ENCODE measurements around the gene VMP1. TPM values are rescaled to one million over a fixed set of nuclear protein-coding genes. Genes with fewer than 3 reads are reported as not detected.
"Not testable (repeated sequence)": the region's sequence is repeated elsewhere in the genome, so short reads cannot be mapped to it uniquely, and the experiment has no call there.

VMP1 gene
- total and polyA plus RNA-seq, 4 experiments from 2014 or later: 52.9 to 113 (median 93.5) TPM

GRCh38 chr17:59752446-59752845, 45.0 kb downstream of the VMP1 start:
- H3K4me3 ChIP-seq (ENCODE audit: low read length in 2 of 2): no peak overlapping the region

GRCh38 chr17:59752922-59753321, 45.5 kb downstream of the VMP1 start:
- CTCF ChIA-PET (ENCODE audit: partially characterized antibody): interaction anchor here (0.7 to 10.5 kb wide), 19 partner anchors 10 to 291 kb away, joined by 3 to 132 read pairs (median 11); partner anchors contain the start of genes PTRH2, RNFT1, RPS6KB1 and TUBD1
- Mint-ChIP-seq H3K4me3 (no peak overlapping the region), H3K27me3 (no peaks in the 10 kb centered on the region), H3K36me3 (peaks cover 2 to 5% of the 10 kb centered on the region in 2 donors), H3K4me1 (peaks cover 19 to 38% (median 25%) of the 10 kb centered on the region in 4 donors), H3K9me3 (no peaks in the 10 kb centered on the region), H3K27ac (peak overlapping the region in 1 of 7 donors; percentile 51)
- H3K27me3 ChIP-seq (ENCODE audit: insufficient read depth, low read length): no peaks in the 10 kb centered on the region
- no peak overlapping the region for H3K4me3 ChIP-seq (ENCODE audit: low read length in 2 of 2)
- DNase-seq: no peak
- no peak overlapping the region for H3K27ac ChIP-seq (ENCODE audit: low read depth, low read length)
- intact Hi-C loops (cut with micrococcal nuclease): loop anchor here (1.0 to 2.0 kb wide), 6 partner anchors 9 to 160 kb away; partner anchors contain the start of gene RPS6KB1
- POLR2A ChIA-PET (ENCODE audit: partially characterized antibody): interaction anchor here (0.6 to 5.5 kb wide), 14 partner anchors 9 to 664 kb away, joined by 3 to 87 read pairs (median 18); partner anchors contain the start of genes RPS6KB1 and TUBD1
- no peaks in the 10 kb centered on the region for H3K36me3 ChIP-seq (ENCODE audit: insufficient read depth, low read length)
- no peaks in the 10 kb centered on the region for H3K9me3 ChIP-seq (ENCODE audit: control insufficient read depth in 1 of 2, low read length in 2 of 2)
- peaks cover 28% of the 10 kb centered on the region for H3K4me1 ChIP-seq (ENCODE audit: insufficient read depth, low read length)

More at GRCh38 chr17:59752446-59752845, 45.0 kb downstream of the VMP1 start:
- intact Hi-C loops (cut with micrococcal nuclease): loop anchor here (2.0 kb wide), 1 partner anchor 160 kb away; no protein-coding TSS in a partner anchor
- Histone ChIP-seq H3K36me3 (ENCODE audit: insufficient read depth, low read length) (no peaks in the 10 kb centered on the region), H3K4me1 (ENCODE audit: insufficient read depth, low read length) (peaks cover 28% of the 10 kb centered on the region), H3K27ac (ENCODE audit: low read depth, low read length) (peak overlapping the region; percentile 46), H3K9me3 (ENCODE audit: control insufficient read depth in 1 of 2, low read length in 2 of 2) (no peaks in the 10 kb centered on the region), H3K27me3 (ENCODE audit: insufficient read depth, low read length) (no peaks in the 10 kb centered on the region)
- Mint-ChIP-seq H3K36me3 (peaks cover 0 to 4% of the 10 kb centered on the region in 2 donors), H3K27ac (peak overlapping the region in 6 of 7 donors; percentile 57 to 91 (median 76)), H3K4me1 (peaks cover 19 to 38% (median 25%) of the 10 kb centered on the region in 4 donors), H3K9me3 (no peaks in the 10 kb centered on the region), H3K4me3 (peak overlapping the region in 5 of 8 donors; percentile 29 to 77 (median 36)), H3K27me3 (no peaks in the 10 kb centered on the region)
- no peak for DNase-seq
- POLR2A ChIA-PET (ENCODE audit: partially characterized antibody): interaction anchor here (1.0 to 5.5 kb wide), 13 partner anchors 10 to 285 kb away, joined by 3 to 87 read pairs (median 12); partner anchors contain the start of genes PTRH2, RPS6KB1, TUBD1 and VMP1
- CTCF ChIA-PET (ENCODE audit: partially characterized antibody): interaction anchor here (0.6 to 10.5 kb wide), 15 partner anchors 10 to 286 kb away, joined by 3 to 132 read pairs (median 13); partner anchors contain the start of genes PTRH2, RNFT1, RPS6KB1 and TUBD1

- H3K36me3 ChIP-seq (ENCODE audit: insufficient read depth, low read length): no peaks in the 10 kb centered on the region
- peak; percentile 42 to 79 (median 77) for DNase-seq
- Mint-ChIP-seq H3K4me3 (peak overlapping the region; percentile 46 to 83 (median 71)), H3K27ac (peak overlapping the region; percentile 51 to 89 (median 81)), H3K27me3 (no peaks in the 10 kb centered on the region), H3K4me1 (peaks cover 22 to 38% (median 27%) of the 10 kb centered on the region in 4 donors), H3K9me3 (no peaks in the 10 kb centered on the region), H3K36me3 (peaks cover 6 to 9% of the 10 kb centered on the region in 2 donors)
- H3K27me3 ChIP-seq (ENCODE audit: insufficient read depth, low read length): no peaks in the 10 kb centered on the region
- ChIA-PET CTCF (ENCODE audit: partially characterized antibody) (interaction anchor here (0.6 to 10.5 kb wide), 31 partner anchors 9 to 291 kb away, joined by 3 to 132 read pairs (median 6); partner anchors contain the start of genes RPS6KB1 and TUBD1), POLR2A (ENCODE audit: partially characterized antibody) (interaction anchor here (0.5 to 5.5 kb wide), 18 partner anchors 8 to 665 kb away, joined by 3 to 87 read pairs (median 5); partner anchors contain the start of genes RPS6KB1 and TUBD1)
- intact Hi-C loops (cut with micrococcal nuclease): loop anchor here (1.0 to 2.0 kb wide), 6 partner anchors 9 to 159 kb away; partner anchors contain the start of gene RPS6KB1
- H3K4me3 ChIP-seq (ENCODE audit: low read length in 2 of 2): no peak overlapping the region
- H3K4me1 ChIP-seq (ENCODE audit: insufficient read depth, low read length): peaks cover 28% of the 10 kb centered on the region
- peak overlapping the region; percentile 43 for H3K27ac ChIP-seq (ENCODE audit: low read depth, low read length)
- no peaks in the 10 kb centered on the region for H3K9me3 ChIP-seq (ENCODE audit: control insufficient read depth in 1 of 2, low read length in 2 of 2)
Observed at GRCh38 chr17:59753522-59754467, 46.3 kb downstream of the VMP1 start.

- H3K4me3 Mint-ChIP-seq: peak overlapping the region in 6 of 8 donors; percentile 23 to 83 (median 56)
- peak overlapping the region; percentile 43 for H3K27ac ChIP-seq (ENCODE audit: low read depth, low read length)
Observed at GRCh38 chr17:59754552-59754951, 47.1 kb downstream of the VMP1 start.

GRCh38 chr17:59755069-59755468, 47.6 kb downstream of the VMP1 start:
- H3K9me3 Mint-ChIP-seq; H3K27me3 Mint-ChIP-seq; H3K9me3 ChIP-seq (ENCODE audit: control insufficient read depth in 1 of 2, low read length in 2 of 2); H3K36me3 ChIP-seq (ENCODE audit: insufficient read depth, low read length); DNase-seq; H3K4me3 ChIP-seq (ENCODE audit: low read length in 2 of 2); intact Hi-C loops (cut with micrococcal nuclease); H3K27ac ChIP-seq (ENCODE audit: low read depth, low read length); H3K27me3 ChIP-seq (ENCODE audit: insufficient read depth, low read length): not testable (repeated sequence)
- Mint-ChIP-seq H3K4me3 (peak overlapping the region in 4 of 8 donors; percentile 9 to 48 (median 32)), H3K27ac (peak overlapping the region; percentile 13 to 89 (median 68)), H3K36me3 (peaks cover 9 to 15% of the 10 kb centered on the region in 2 donors), H3K4me1 (peaks cover 22 to 38% (median 27%) of the 10 kb centered on the region in 4 donors)
- H3K4me1 ChIP-seq (ENCODE audit: insufficient read depth, low read length): peaks cover 28% of the 10 kb centered on the region
- ChIA-PET POLR2A (ENCODE audit: partially characterized antibody) (interaction anchor here (0.7 to 5.5 kb wide), 11 partner anchors 9 to 138 kb away, joined by 3 to 87 read pairs (median 21); partner anchors contain the start of genes RPS6KB1 and TUBD1), CTCF (ENCODE audit: partially characterized antibody) (interaction anchor here (0.6 to 9.6 kb wide), 13 partner anchors 7 to 279 kb away, joined by 3 to 132 read pairs (median 9); partner anchors contain the start of genes RPS6KB1 and TUBD1)

More at GRCh38 chr17:59754552-59754951, 47.1 kb downstream of the VMP1 start:
- Mint-ChIP-seq H3K9me3 (peaks cover 0 to 5% (median 3%) of the 10 kb centered on the region in 8 donors), H3K27ac (peak overlapping the region; percentile 11 to 89 (median 43)), H3K4me1 (peaks cover 22 to 38% (median 27%) of the 10 kb centered on the region in 4 donors), H3K36me3 (peaks cover 9 to 10% of the 10 kb centered on the region in 2 donors), H3K27me3 (no peaks in the 10 kb centered on the region)
- no peak overlapping the region for H3K4me3 ChIP-seq (ENCODE audit: low read length in 2 of 2)
- peaks cover 28% of the 10 kb centered on the region for H3K4me1 ChIP-seq (ENCODE audit: insufficient read depth, low read length)
- H3K27me3 ChIP-seq (ENCODE audit: insufficient read depth, low read length): no peaks in the 10 kb centered on the region
- no peaks in the 10 kb centered on the region for H3K9me3 ChIP-seq (ENCODE audit: control insufficient read depth in 1 of 2, low read length in 2 of 2)
- H3K36me3 ChIP-seq (ENCODE audit: insufficient read depth, low read length): no peaks in the 10 kb centered on the region
- intact Hi-C loops (cut with micrococcal nuclease): no loop called here
- peak in 1 of 5 donors; percentile 1 for DNase-seq
- ChIA-PET CTCF (ENCODE audit: partially characterized antibody) (interaction anchor here (0.6 to 10.5 kb wide), 23 partner anchors 8 to 284 kb away, joined by 3 to 132 read pairs (median 9); partner anchors contain the start of genes RPS6KB1 and TUBD1), POLR2A (ENCODE audit: partially characterized antibody) (interaction anchor here (0.6 to 5.5 kb wide), 15 partner anchors 10 to 160 kb away, joined by 3 to 87 read pairs (median 17); partner anchors contain the start of genes RPS6KB1 and TUBD1)

- CTCF ChIA-PET (ENCODE audit: partially characterized antibody): interaction anchor here (5.4 to 9.6 kb wide), 2 partner anchors 29 to 83 kb away, joined by 75 to 132 read pairs; no protein-coding TSS in a partner anchor
- Histone ChIP-seq H3K9me3 (ENCODE audit: control insufficient read depth in 1 of 2, low read length in 2 of 2) (no peaks in the 10 kb centered on the region), H3K4me1 (ENCODE audit: insufficient read depth, low read length) (peaks cover 28% of the 10 kb centered on the region), H3K4me3 (ENCODE audit: low read length in 2 of 2) (no peak overlapping the region), H3K27ac (ENCODE audit: low read depth, low read length) (no peak overlapping the region), H3K27me3 (ENCODE audit: insufficient read depth, low read length) (no peaks in the 10 kb centered on the region), H3K36me3 (ENCODE audit: insufficient read depth, low read length) (peaks cover 2% of the 10 kb centered on the region)
- H3K4me1 Mint-ChIP-seq: peaks cover 22 to 40% (median 29%) of the 10 kb centered on the region in 4 donors
- peak overlapping the region in 6 of 7 donors; percentile 8 to 72 (median 39) for H3K27ac Mint-ChIP-seq
- peaks cover 0 to 7% (median 5%) of the 10 kb centered on the region in 8 donors for H3K9me3 Mint-ChIP-seq
- intact Hi-C loops (cut with micrococcal nuclease): no loop called here
- DNase-seq: no peak
- H3K27me3 Mint-ChIP-seq: no peaks in the 10 kb centered on the region
- H3K36me3 Mint-ChIP-seq: peaks cover 13 to 23% of the 10 kb centered on the region in 2 donors
- H3K4me3 Mint-ChIP-seq: peak overlapping the region in 1 of 8 donors; percentile 3
- POLR2A ChIA-PET (ENCODE audit: partially characterized antibody): interaction anchor here (5.3 kb wide), 1 partner anchor 97 kb away, joined by 30 read pairs; no protein-coding TSS in a partner anchor
Observed at GRCh38 chr17:59756236-59756818, 48.9 kb downstream of the VMP1 start.

Measured in CD4-positive, alpha-beta memory T cell (primary cell).